GM10266 (cell line): ENCODE results near the gene ANXA1.

Source experiments
- DNase-seq: peaks from one replicate; pipeline ENCODE4 v3.0.0; 2012; ENCODE audit errors: extremely low spot score
- CTCF ChIP-seq: IDR thresholded peaks from 2 replicates; pipeline ENCODE4 v1.5.1; 2012; ENCODE audit warnings: mild to moderate bottlenecking, low read depth; ENCODE audit not compliant: control insufficient read depth, insufficient read depth; ENCODE audit errors: missing control alignments

The ANXA1 gene

DNA sequence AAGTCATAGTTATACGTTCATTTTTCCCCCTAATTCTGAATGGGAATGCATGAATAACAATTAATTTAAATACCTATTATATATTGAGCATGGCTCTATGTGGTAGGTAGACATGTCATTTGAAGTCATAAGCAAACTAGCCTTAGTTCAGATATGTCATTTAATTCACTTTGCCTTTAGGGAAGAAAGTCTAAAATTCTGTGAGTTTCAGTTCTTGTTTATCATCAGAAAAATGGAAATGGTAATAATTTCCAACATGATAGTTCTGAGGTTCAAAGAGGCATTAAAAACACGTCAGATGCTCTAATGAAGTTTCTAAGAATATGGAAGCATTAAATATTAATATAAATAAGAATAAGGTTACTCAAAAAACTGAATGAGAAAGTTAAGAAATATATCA, 13.1 kb upstream of the ANXA1 start:
- DNase-seq, result no peak
- no peak for TF ChIP-seq CTCF

- TF ChIP-seq CTCF, result no peak
- no peak for DNase-seq
Measured at GRCh38 chr9:73141282-73141681, 10.4 kb upstream of the ANXA1 start.

GRCh38 chr9:73143711-73144328, 7.8 kb upstream of the ANXA1 start:
- DNase-seq, result no peak
- no peak for TF ChIP-seq CTCF

DNA sequence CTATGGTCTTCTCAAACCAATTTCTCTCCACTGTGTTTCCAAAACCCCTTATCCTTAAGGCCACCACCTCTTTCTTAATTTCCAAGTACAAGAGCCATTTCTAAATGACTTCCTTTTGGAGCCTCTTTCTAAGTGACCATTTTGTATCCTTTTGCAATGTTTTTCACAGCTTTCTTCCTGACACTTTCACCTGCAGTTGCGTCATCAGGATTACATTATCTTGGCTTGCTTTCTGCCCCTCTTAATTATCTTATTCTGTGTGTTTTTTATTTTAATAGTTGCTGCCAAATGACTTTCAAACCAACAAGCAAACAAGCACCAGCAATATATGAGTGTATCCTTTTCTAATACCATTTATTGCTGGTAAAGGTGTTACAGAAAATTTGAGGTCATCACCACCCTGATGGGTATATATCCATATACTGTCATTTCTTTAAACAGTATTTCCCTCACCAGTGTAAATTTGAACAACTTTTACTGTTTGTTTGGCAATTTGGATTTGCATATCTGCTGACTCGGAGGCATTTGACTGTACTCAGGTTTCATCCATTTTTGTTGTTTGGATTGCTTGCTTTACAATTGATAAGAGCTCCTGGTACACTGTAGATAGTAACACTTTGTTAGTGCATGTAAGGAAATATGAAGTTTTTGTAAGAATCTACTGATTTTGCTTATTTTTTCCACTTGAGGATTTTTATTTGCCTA, 5.4 kb upstream of the ANXA1 start:
- TF ChIP-seq CTCF, result no peak
- DNase-seq, result no peak

DNA sequence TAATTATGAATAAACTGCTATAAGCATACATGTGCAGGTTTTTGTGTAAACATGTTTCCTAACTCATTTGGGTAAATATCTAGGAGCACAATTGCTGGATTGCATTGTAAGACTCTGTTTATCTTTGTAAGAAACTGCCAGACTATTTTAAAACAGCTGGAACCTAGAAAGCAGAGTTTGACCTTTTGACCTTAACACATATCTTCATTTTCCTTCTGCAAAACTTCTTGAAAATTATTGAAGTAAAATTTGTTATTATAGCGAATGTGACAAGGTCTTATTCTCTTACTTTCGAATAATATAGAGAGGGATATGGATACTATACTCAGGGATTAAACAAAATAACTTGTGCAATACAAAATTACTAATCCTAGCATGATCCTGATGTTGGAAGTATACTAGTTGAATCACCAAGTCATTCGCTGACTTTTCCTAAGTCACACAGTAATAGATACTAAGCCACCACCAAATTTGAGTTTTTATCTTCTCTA, 3.2 kb upstream of the ANXA1 start:
- TF ChIP-seq CTCF, result no peak
- DNase-seq, result no peak

DNA sequence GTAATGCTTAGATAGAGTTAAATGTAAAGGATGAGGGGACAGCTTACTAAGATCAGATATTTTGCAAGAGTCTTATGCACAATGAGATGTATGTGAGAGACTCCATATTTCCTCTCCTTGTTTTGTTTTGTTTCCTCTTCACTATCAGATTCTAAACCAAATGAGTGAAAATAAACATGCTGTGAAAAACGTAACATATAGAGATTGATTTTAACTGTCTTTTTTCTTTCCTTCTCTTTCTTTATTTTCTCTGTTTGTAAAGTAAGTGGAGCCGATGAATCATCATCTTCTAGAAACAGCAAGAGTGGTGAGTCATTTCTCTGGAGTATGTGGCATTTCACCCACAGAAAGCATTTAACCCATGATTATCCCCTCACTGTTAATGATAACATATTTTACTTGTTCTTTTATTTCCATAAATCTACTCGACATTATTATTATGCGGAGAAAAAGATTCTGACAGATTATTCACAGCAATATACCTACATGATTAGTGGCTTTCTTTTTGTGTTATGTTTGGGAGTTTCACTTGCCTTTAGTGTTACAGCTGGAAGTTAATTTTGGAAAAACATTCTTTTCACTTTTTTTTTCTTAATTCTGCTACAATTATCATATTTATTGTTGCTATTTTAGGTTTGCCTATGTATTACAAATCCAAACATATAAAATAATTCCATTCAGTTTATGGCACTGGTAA, 2.1 kb upstream of the ANXA1 start:
- DNase-seq, result peak; percentile 27
- TF ChIP-seq CTCF, result no peak

DNA sequence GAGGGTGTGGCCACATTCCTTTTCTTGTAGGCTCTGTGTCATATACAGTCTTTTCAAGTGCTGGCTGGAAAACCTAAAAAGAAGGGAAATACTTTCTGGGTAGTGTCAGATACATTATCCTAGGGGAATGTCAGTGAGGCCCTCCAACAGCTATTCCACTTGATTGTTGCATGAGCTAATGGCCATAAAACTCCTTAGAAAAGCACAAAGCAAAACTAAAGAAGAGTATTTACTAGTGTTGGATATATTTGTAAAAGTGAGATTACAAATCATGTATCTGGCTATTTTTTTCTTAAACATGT, 829 bp downstream of the ANXA1 start:
- no peak for DNase-seq
- TF ChIP-seq CTCF, result no peak
